Right lobe of liver (tissue), 4 donors: ENCODE results near the gene COMMD9.

ENCODE experiments used
- POLR2A ChIP-seq: fragments of 450-650 bp; IDR thresholded peaks from one replicate; pipeline ENCODE4 v1.6.1; 2017; ENCODE audit warnings: antibody characterized with exemption, mild to moderate bottlenecking
- TF ChIP-seq, protein P1 (sequence below), 4 donors: fragments of 200-600 bp in 3 of 4; fragments of 450-650 bp in 1 of 4; IDR thresholded peaks; one replicate each; pipeline versions ENCODE4 v1.5.1 to v1.8.0; 2016 to 2022; ENCODE audit warnings: antibody characterized with exemption in 4 of 4, mild to moderate bottlenecking in 2 of 4
- donor health status: DM: no; HTN: no; CAD: no.
- donor health status: DM: no; HTN: no; CAD: no.
- donor health status: DM: no; HTN: yes; CAD: no.

DNA sequence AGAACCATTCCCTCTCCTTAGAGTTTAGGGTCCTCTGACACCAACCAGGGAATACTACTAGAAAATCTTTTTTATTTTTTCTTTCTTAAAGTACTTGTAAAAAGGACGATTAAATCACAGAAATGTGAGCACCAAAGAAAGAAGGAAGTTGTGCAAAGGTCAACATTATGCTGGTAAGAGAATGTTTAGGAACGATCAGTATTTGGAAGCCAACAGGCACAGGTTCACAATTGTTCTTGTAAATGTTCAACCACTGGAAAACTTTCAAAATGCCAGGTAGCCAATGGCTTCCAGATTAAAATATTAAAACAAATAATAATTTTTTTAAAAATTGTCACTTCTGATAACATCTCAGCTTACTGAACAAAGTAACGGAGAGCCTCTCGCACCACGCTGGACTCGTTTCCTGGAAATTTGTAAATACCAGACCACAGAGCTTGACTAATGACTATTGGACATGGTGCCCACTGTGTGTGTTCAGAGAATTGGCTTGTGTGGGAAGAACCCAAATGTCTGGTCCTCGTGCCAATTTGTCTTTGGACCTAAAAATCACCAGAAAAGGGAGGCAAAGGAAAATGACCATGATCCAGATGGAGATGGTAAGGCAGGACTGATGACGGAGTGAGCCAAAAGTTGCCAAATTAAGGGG, 20.8 kb downstream of the COMMD9 start:
- TF ChIP-seq, protein P1, sequence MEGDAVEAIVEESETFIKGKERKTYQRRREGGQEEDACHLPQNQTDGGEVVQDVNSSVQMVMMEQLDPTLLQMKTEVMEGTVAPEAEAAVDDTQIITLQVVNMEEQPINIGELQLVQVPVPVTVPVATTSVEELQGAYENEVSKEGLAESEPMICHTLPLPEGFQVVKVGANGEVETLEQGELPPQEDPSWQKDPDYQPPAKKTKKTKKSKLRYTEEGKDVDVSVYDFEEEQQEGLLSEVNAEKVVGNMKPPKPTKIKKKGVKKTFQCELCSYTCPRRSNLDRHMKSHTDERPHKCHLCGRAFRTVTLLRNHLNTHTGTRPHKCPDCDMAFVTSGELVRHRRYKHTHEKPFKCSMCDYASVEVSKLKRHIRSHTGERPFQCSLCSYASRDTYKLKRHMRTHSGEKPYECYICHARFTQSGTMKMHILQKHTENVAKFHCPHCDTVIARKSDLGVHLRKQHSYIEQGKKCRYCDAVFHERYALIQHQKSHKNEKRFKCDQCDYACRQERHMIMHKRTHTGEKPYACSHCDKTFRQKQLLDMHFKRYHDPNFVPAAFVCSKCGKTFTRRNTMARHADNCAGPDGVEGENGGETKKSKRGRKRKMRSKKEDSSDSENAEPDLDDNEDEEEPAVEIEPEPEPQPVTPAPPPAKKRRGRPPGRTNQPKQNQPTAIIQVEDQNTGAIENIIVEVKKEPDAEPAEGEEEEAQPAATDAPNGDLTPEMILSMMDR (IDR thresholded peaks at IDR 0.05), result no peak
- TF ChIP-seq POLR2A, result no peak
